IPS-NIHi11 (cell line): ENCODE measurements around the gene FTL.

ENCODE experiments used
- DNase-seq: peaks from one replicate; pipeline ENCODE4 v3.0.0; 2012; ENCODE audit warnings: mixed read lengths, low spot score

Gene FTL

GRCh38 chr19:48945817-48946216 lies 19.3 kb upstream of the FTL start:
- no peak for DNase-seq

GRCh38 chr19:48946463-48947257 lies 18.4 kb upstream of the FTL start:
- DNase-seq = no peak

GRCh38 chr19:48947258-48947542 lies 17.9 kb upstream of the FTL start:
- DNase-seq = no peak

- no peak for DNase-seq
Observed at GRCh38 chr19:48950159-48950558, 14.9 kb upstream of the FTL start.

- no peak for DNase-seq
Observed at GRCh38 chr19:48950830-48951519, 14.1 kb upstream of the FTL start.

- DNase-seq = no peak
Observed at GRCh38 chr19:48953141-48953540, 12.0 kb upstream of the FTL start.

GRCh38 chr19:48953990-48954594 lies 11.0 kb upstream of the FTL start:
- no peak for DNase-seq

GRCh38 chr19:48954595-48955307 lies 10.4 kb upstream of the FTL start, which contains the start of gene BAX:
TSS of gene BAX (plus strand) at chr19:48954875. CDS start at chr19:48954929, 54 bp downstream.
- DNase-seq = peak; percentile 98

GRCh38 chr19:48955308-48955958 lies 9.7 kb upstream of the FTL start:
- no peak for DNase-seq

- no peak for DNase-seq
Observed at GRCh38 chr19:48958006-48958405, 7.1 kb upstream of the FTL start.

- DNase-seq = no peak
Observed at GRCh38 chr19:48959341-48960239, 5.5 kb upstream of the FTL start.

- DNase-seq = no peak
Observed at GRCh38 chr19:48961051-48961649, 4.0 kb upstream of the FTL start.

- no peak for DNase-seq
Observed at GRCh38 chr19:48961673-48962028, 3.5 kb upstream of the FTL start.

- DNase-seq = no peak
Observed at GRCh38 chr19:48962029-48962848, 2.9 kb upstream of the FTL start.

- DNase-seq = no peak
Observed at GRCh38 chr19:48962849-48963165, 2.3 kb upstream of the FTL start.

GRCh38 chr19:48963371-48964204 lies 1.5 kb upstream of the FTL start:
- peak; percentile 75 for DNase-seq

GRCh38 chr19:48964205-48965039 lies 687 bp upstream of the FTL start:
- DNase-seq = no peak
